ENCODE results near the gene PPFIA3.
"Not testable (repeated sequence)": the region's sequence is repeated elsewhere in the genome, so short reads cannot be mapped to it uniquely, and the experiment has no call there.

Gene PPFIA3

GRCh38 chr19:49102303-49102702, 17.0 kb upstream of the PPFIA3 start:
- no peak for DNase-seq (ENCODE audit: low read depth, low spot score)

- no peak for DNase-seq (ENCODE audit: low read depth, low spot score)
These were observed 15.8 kb upstream of the PPFIA3 start for GRCh38 chr19:49103331-49104085.

- DNase-seq (ENCODE audit: low read depth, low spot score) = no peak
These were observed 15.0 kb upstream of the PPFIA3 start for GRCh38 chr19:49104229-49104864.

- peak; percentile 69 for DNase-seq (ENCODE audit: low read depth, low spot score)
These were observed 12.7 kb upstream of the PPFIA3 start for GRCh38 chr19:49106648-49107135.

GRCh38 chr19:49107625-49108459, 11.5 kb upstream of the PPFIA3 start:
- no peak for DNase-seq (ENCODE audit: low read depth, low spot score)

- no peak for DNase-seq (ENCODE audit: low read depth, low spot score)
These were observed 10.3 kb upstream of the PPFIA3 start for GRCh38 chr19:49109051-49109450.

- no peak for DNase-seq (ENCODE audit: low read depth, low spot score)
These were observed 9.6 kb upstream of the PPFIA3 start for GRCh38 chr19:49109569-49110233.

- peak; percentile 26 for DNase-seq (ENCODE audit: low read depth, low spot score)
These were observed 8.8 kb upstream of the PPFIA3 start for GRCh38 chr19:49110567-49110966.

GRCh38 chr19:49111218-49111998, 7.9 kb upstream of the PPFIA3 start:
- DNase-seq (ENCODE audit: low read depth, low spot score) = no peak

- DNase-seq (ENCODE audit: low read depth, low spot score) = peak; percentile 92
These were observed 5.3 kb upstream of the PPFIA3 start, which contains the start of gene LIN7B for GRCh38 chr19:49113762-49114629. TSS of gene LIN7B (plus strand) at chr19:49114370. CDS start at chr19:49114405, 35 bp downstream.

GRCh38 chr19:49114630-49115363, 4.5 kb upstream of the PPFIA3 start:
- peak; percentile 81 for DNase-seq (ENCODE audit: low read depth, low spot score)

- no peak for DNase-seq (ENCODE audit: low read depth, low spot score)
These were observed 2.8 kb upstream of the PPFIA3 start for GRCh38 chr19:49116544-49116943.

- no peak for DNase-seq (ENCODE audit: low read depth, low spot score)
These were observed 1.4 kb upstream of the PPFIA3 start for GRCh38 chr19:49117677-49118564.

- DNase-seq (ENCODE audit: low read depth, low spot score) = peak; percentile 98
These were observed 556 bp upstream of the PPFIA3 start, which contains the start of gene C19orf73 for GRCh38 chr19:49118565-49119410. TSS of gene C19orf73 (minus strand) at chr19:49119143. CDS start at chr19:49119022, 121 bp downstream.

- no peak for DNase-seq (ENCODE audit: low read depth, low spot score)
These were observed 960 bp downstream of the PPFIA3 start for GRCh38 chr19:49120325-49120683.

- no peak for DNase-seq (ENCODE audit: low read depth, low spot score)
These were observed 1.5 kb downstream of the PPFIA3 start for GRCh38 chr19:49120868-49121267.

GRCh38 chr19:49121841-49122240, 2.5 kb downstream of the PPFIA3 start:
- not testable (repeated sequence) for DNase-seq (ENCODE audit: low read depth, low spot score)
